Measurements from ENCODE around the gene ZNF407. TPM values are rescaled to one million over a fixed set of nuclear protein-coding genes. Genes with fewer than 3 reads are reported as not detected.
A peak's percentile ranks its signal among the peaks of the same experiment; 100 is the strongest.

The ZNF407 gene
- total and polyA plus RNA-seq, 2 of the 13 experiments (the other 11 are each of a cell fraction or from before 2014, with no cell fraction given): 2.3 to 8.7 TPM

- TF ChIP-seq MLXIP (CRISPR knock-in tag; IDR thresholded peaks at IDR 0.05; ENCODE audit: borderline replicate concordance) (no peak), SP4 (CRISPR knock-in tag; IDR thresholded peaks at IDR 0.05) (no peak), CENPX (CRISPR knock-in tag; IDR thresholded peaks at IDR 0.05) (no peak), ZFP36L2 (CRISPR knock-in tag; IDR thresholded peaks at IDR 0.05) (no peak), PREB (CRISPR knock-in tag; IDR thresholded peaks at IDR 0.05) (no peak), GMEB1 (CRISPR knock-in tag; IDR thresholded peaks at IDR 0.05; ENCODE audit: borderline replicate concordance) (peak; percentile 49), ZNF616 (CRISPR knock-in tag; IDR thresholded peaks at IDR 0.05; ENCODE audit: low read depth) (no peak), MYC (CRISPR knock-in tag; IDR thresholded peaks at IDR 0.05; ENCODE audit: borderline replicate concordance) (peak; percentile 24; the same call in 1 of the 2 replicates), NFE2L2 (IDR thresholded peaks at IDR 0.05; ENCODE audit: low read length) (no peak), NR3C1 (CRISPR knock-in tag; IDR thresholded peaks at IDR 0.05) (no peak), FUBP1 (CRISPR knock-in tag; IDR thresholded peaks at IDR 0.05; ENCODE audit: borderline replicate concordance) (no peak), CEBPG (CRISPR knock-in tag; IDR thresholded peaks at IDR 0.05) (no peak), ZBTB39 (CRISPR knock-in tag; IDR thresholded peaks at IDR 0.05) (no peak), HOXA5 (CRISPR knock-in tag; IDR thresholded peaks at IDR 0.05) (no peak; the same call in 1 of the 2 replicates), NPAS2 (CRISPR knock-in tag; IDR thresholded peaks at IDR 0.05; ENCODE audit: borderline replicate concordance) (no peak), ELF4 (CRISPR knock-in tag; IDR thresholded peaks at IDR 0.05; ENCODE audit: borderline replicate concordance) (no peak), RXRB (CRISPR knock-in tag; IDR thresholded peaks at IDR 0.05; ENCODE audit: borderline replicate concordance) (no peak; the same call in 1 of the 2 replicates), ZNF253 (CRISPR knock-in tag; IDR thresholded peaks at IDR 0.05; ENCODE audit: borderline replicate concordance) (no peak), CBX1 (IDR thresholded peaks at IDR 0.05; ENCODE audit: low read depth) (no peak)
Measured at GRCh38 chr18:74597034-74597661, 522 bp upstream of the ZNF407 start (continued).
